ENCODE measurements around the gene UNC13D.

DNA sequence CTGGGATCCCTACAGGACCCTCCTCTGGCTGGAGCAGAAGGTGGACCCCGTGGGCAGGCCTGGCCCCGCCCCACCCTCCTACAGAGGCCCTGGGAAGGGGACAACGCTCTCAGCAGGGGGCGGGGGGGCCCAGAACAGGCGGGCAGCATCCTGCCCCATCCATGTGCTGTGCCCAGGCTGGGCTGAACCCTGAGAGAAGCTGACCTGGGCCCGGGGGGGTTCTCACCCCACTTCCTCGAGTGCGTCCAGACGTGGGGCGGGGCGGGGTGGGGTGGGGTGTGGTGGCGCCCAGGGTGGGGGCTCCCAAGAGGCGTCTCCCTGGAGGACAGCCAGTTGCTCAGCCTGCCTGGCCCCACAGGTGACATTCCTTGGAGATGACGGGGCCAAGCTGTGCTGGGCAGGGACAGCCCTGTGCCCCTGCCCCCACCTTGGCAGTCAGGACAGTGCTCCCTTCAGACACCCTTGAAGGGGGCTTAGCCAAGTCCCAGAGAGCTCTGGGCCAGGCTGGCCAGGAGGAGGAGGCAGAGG lies 390 bp upstream of the UNC13D start:
- TF ChIP-seq GATA2 (IDR thresholded peaks at IDR 0.05; ENCODE audit: low read depth, low read length): no peak
- TF ChIP-seq GATA3 (IDR thresholded peaks at IDR 0.05; ENCODE audit: low read depth, low read length): no peak
